ENCODE data around the gene RFTN1. TPM values are rescaled to one million over a fixed set of nuclear protein-coding genes. Genes with fewer than 3 reads are reported as not detected.

The RFTN1 gene
- total and polyA plus RNA-seq, 2 donors from 2014 or later = 15.3 to 34.1 TPM

GRCh38 chr3:16524196-16524595 is 10.7 kb upstream of the RFTN1 start:
- Histone ChIP-seq H3K27ac (ENCODE audit: low read depth in 2 of 2, low read length in 2 of 2) (no peak overlapping the region), H3K36me3 (ENCODE audit: control insufficient read depth in 2 of 3, insufficient read depth in 3 of 3, low read length in 3 of 3) (no peaks in the 10 kb centered on the region), H3K27me3 (ENCODE audit: control insufficient read depth, insufficient read depth, low read length) (no peaks in the 10 kb centered on the region), H3K4me3 (ENCODE audit: low read length in 3 of 3) (no peak overlapping the region), H3K4me1 (ENCODE audit: control insufficient read depth in 2 of 3, insufficient read depth in 2 of 3, low read depth in 1 of 3, low read length in 3 of 3) (no peaks in the 10 kb centered on the region), H3K9ac (ENCODE audit: low read length in 3 of 3) (no peak overlapping the region), H3K9me3 (ENCODE audit: control insufficient read depth in 2 of 3, insufficient read depth in 1 of 3, low read length in 3 of 3) (peaks cover 0 to 5% (median 0%) of the 10 kb centered on the region in 3 donors)
- DNase-seq = no peak
- intact Hi-C loops (cut with DNase I) = no loop called here
- FAIRE-seq = no peak
- TF ChIP-seq, protein P1, sequence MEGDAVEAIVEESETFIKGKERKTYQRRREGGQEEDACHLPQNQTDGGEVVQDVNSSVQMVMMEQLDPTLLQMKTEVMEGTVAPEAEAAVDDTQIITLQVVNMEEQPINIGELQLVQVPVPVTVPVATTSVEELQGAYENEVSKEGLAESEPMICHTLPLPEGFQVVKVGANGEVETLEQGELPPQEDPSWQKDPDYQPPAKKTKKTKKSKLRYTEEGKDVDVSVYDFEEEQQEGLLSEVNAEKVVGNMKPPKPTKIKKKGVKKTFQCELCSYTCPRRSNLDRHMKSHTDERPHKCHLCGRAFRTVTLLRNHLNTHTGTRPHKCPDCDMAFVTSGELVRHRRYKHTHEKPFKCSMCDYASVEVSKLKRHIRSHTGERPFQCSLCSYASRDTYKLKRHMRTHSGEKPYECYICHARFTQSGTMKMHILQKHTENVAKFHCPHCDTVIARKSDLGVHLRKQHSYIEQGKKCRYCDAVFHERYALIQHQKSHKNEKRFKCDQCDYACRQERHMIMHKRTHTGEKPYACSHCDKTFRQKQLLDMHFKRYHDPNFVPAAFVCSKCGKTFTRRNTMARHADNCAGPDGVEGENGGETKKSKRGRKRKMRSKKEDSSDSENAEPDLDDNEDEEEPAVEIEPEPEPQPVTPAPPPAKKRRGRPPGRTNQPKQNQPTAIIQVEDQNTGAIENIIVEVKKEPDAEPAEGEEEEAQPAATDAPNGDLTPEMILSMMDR (IDR thresholded peaks at IDR 0.05; ENCODE audit: borderline replicate concordance, extremely low read depth, insufficient read depth) = no peak

DNA sequence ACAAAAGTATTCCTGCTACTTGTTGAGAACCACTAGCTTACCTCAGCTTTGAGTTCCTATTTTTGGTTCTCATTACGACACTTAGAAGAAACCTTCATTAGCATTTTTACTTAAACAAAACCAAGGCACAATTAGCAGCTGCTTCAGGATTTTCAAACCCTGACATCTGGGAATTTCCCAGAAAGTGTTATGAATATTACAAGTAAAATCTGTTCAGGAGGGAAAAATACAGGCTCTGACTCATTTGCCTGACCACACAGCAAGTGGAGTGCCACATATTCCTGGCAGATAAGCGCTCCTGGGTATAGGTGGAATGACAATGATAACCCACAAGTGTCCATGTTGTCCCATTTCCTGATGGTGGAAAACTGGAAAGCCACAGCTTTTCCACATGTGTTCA is 10.3 kb upstream of the RFTN1 start:
- Histone ChIP-seq H3K4me3 (ENCODE audit: low read length in 3 of 3) (no peak overlapping the region), H3K9me3 (ENCODE audit: control insufficient read depth in 2 of 3, insufficient read depth in 1 of 3, low read length in 3 of 3) (peaks cover 0 to 5% (median 0%) of the 10 kb centered on the region in 3 donors), H3K4me1 (ENCODE audit: control insufficient read depth in 2 of 3, insufficient read depth in 2 of 3, low read depth in 1 of 3, low read length in 3 of 3) (no peaks in the 10 kb centered on the region), H3K9ac (ENCODE audit: low read length in 3 of 3) (no peak overlapping the region), H3K27ac (ENCODE audit: low read depth in 2 of 2, low read length in 2 of 2) (no peak overlapping the region), H3K36me3 (ENCODE audit: control insufficient read depth in 2 of 3, insufficient read depth in 3 of 3, low read length in 3 of 3) (no peaks in the 10 kb centered on the region), H3K27me3 (ENCODE audit: control insufficient read depth, insufficient read depth, low read length) (no peaks in the 10 kb centered on the region)
- DNase-seq (no peak), FAIRE-seq (no peak)
- TF ChIP-seq, protein P1 (IDR thresholded peaks at IDR 0.05; ENCODE audit: borderline replicate concordance, extremely low read depth, insufficient read depth) = no peak
- intact Hi-C loops (cut with DNase I) = no loop called here

DNA sequence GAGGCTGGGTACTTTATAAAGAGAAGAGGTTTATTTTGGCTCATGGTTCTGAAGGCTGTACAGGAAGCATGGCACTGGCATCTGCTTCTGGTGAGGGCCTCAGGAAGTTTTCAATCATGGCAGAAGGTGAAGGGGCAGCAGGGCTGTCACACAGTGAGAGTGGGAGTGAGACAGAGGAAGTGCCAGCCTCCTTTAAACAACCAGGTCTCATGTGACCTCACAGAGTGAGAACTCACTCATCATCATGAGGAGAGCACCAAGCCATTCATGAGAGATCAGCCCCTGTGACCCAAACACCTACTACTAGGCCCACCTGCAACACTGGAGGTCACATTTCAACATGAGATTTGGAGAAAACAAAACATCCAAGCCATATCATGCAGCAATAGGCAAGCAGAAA is 9.3 kb upstream of the RFTN1 start:
- Histone ChIP-seq H3K9ac (ENCODE audit: low read length in 3 of 3) (no peak overlapping the region), H3K4me1 (ENCODE audit: control insufficient read depth in 2 of 3, insufficient read depth in 2 of 3, low read depth in 1 of 3, low read length in 3 of 3) (no peaks in the 10 kb centered on the region), H3K27me3 (ENCODE audit: control insufficient read depth, insufficient read depth, low read length) (no peaks in the 10 kb centered on the region), H3K4me3 (ENCODE audit: low read length in 3 of 3) (no peak overlapping the region), H3K36me3 (ENCODE audit: control insufficient read depth in 2 of 3, insufficient read depth in 3 of 3, low read length in 3 of 3) (no peaks in the 10 kb centered on the region), H3K27ac (ENCODE audit: low read depth in 2 of 2, low read length in 2 of 2) (no peak overlapping the region), H3K9me3 (ENCODE audit: control insufficient read depth in 2 of 3, insufficient read depth in 1 of 3, low read length in 3 of 3) (peaks cover 0 to 5% (median 0%) of the 10 kb centered on the region in 3 donors)
- TF ChIP-seq, protein P1 (IDR thresholded peaks at IDR 0.05; ENCODE audit: borderline replicate concordance, extremely low read depth, insufficient read depth) = no peak
- intact Hi-C loops (cut with DNase I) = no loop called here
- no peak for DNase-seq
- FAIRE-seq = no peak
